Activated CD8-positive, alpha-beta memory T cell treated with anti-CD3 and anti-CD28 coated beads, Interleukin-2, amount 10 ng/mL, durations not matched to agents 7 days and 5 days (primary cell): Measurements from ENCODE around the gene LIM2. TPM values are rescaled to one million over a fixed set of nuclear protein-coding genes. Genes with fewer than 3 reads are reported as not detected.

Experiments
- ATAC-seq: fragments of 150-1000 bp; cut with Tn5 transposase; one replicate; pipeline ENCODE4 v1.10.0; 2021; ENCODE audit warnings: moderate library complexity
- CTCF ChIA-PET: fragments of 350-600 bp; sonication (Branson Sonifier 250); formaldehyde crosslinking; loops from one replicate; lab custom pipeline; 2021; ENCODE audit warnings: antibody characterized with exemption; lab: Charles Lee
- DNase-seq: peaks from one replicate; pipeline ENCODE4 v3.0.0-alpha.2; 2020
- H3K27ac Mint-ChIP-seq: one replicate; pipeline ENCODE4 v1.8.0; 2021; ENCODE audit warnings: mild to moderate bottlenecking, mixed read lengths
- H3K27me3 Mint-ChIP-seq: one replicate; pipeline ENCODE4 v1.8.0; 2021; ENCODE audit warnings: mixed read lengths
- H3K36me3 Mint-ChIP-seq: one replicate; pipeline ENCODE4 v1.8.0; 2021; ENCODE audit warnings: mild to moderate bottlenecking, mixed read lengths
- H3K4me1 Mint-ChIP-seq: one replicate; pipeline ENCODE4 v1.8.0; 2021; ENCODE audit warnings: mixed read lengths
- H3K4me3 Mint-ChIP-seq: one replicate; pipeline ENCODE4 v1.8.0; 2021; ENCODE audit warnings: mild to moderate bottlenecking, moderate library complexity, mixed read lengths
- H3K9me3 Mint-ChIP-seq: one replicate; pipeline ENCODE4 v1.8.0; 2022; ENCODE audit warnings: low read depth, mixed read lengths
- total RNA-seq, 2 experiments: library from RNA; stranded (reverse); gene quantifications; one replicate each; pipeline ENCODE4 v1.2.3, GENCODE V29; 2021

Gene LIM2
- total RNA-seq, 2 experiments from 2014 or later, result 0.23 TPM; not detected in 1

- ATAC-seq (peak; percentile 0), DNase-seq (peak; percentile 79)
- H3K4me3 Mint-ChIP-seq, result peak within 1 kb of the TSS; percentile 97
- CTCF ChIA-PET, result interaction anchor here (0.6 to 7.9 kb wide), 8 partner anchors 9 to 269 kb away, joined by 3 to 97 read pairs (median 4); no protein-coding TSS in a partner anchor
- peak within 1 kb of the TSS; percentile 98 for H3K27ac Mint-ChIP-seq
- H3K4me1 Mint-ChIP-seq, result peaks cover 43% of the 10 kb centered on the region
- H3K27me3 Mint-ChIP-seq, result no peaks in the 10 kb centered on the region
- H3K36me3 Mint-ChIP-seq, result peaks cover 30% of the 10 kb centered on the region
- no peaks in the 10 kb centered on the region for H3K9me3 Mint-ChIP-seq
These were observed 19.1 kb downstream of the LIM2 start, which contains the start of gene CLDND2 for GRCh38 chr19:51368366-51369282. TSS of gene CLDND2 (minus strand) at chr19:51369003. CDS start at chr19:51368577, 426 bp downstream.

- Mint-ChIP-seq H3K4me3 (peak overlapping the region; percentile 97), H3K36me3 (peaks cover 32% of the 10 kb centered on the region), H3K4me1 (peaks cover 42% of the 10 kb centered on the region), H3K9me3 (no peaks in the 10 kb centered on the region), H3K27ac (peak overlapping the region; percentile 98), H3K27me3 (no peaks in the 10 kb centered on the region)
- DNase-seq, result peak; percentile 100
- ATAC-seq, result peak; percentile 76
- CTCF ChIA-PET, result interaction anchor here (0.6 to 7.9 kb wide), 10 partner anchors 8 to 270 kb away, joined by 3 to 97 read pairs (median 4); no protein-coding TSS in a partner anchor
These were observed 20.0 kb downstream of the LIM2 start for GRCh38 chr19:51367565-51368365.

- Mint-ChIP-seq H3K36me3 (peaks cover 30% of the 10 kb centered on the region), H3K4me1 (peaks cover 46% of the 10 kb centered on the region), H3K9me3 (no peaks in the 10 kb centered on the region), H3K27me3 (no peaks in the 10 kb centered on the region), H3K27ac (peak overlapping the region; percentile 98), H3K4me3 (peak overlapping the region; percentile 97)
- ATAC-seq (no peak), DNase-seq (no peak)
- CTCF ChIA-PET, result interaction anchor here (0.7 to 7.9 kb wide), 6 partner anchors 9 to 72 kb away, joined by 3 to 97 read pairs (median 4); no protein-coding TSS in a partner anchor
These were observed 20.6 kb downstream of the LIM2 start for GRCh38 chr19:51367255-51367564.

- peaks cover 26% of the 10 kb centered on the region for H3K36me3 Mint-ChIP-seq
- no peaks in the 10 kb centered on the region for H3K27me3 Mint-ChIP-seq
- peak overlapping the region; percentile 97 for H3K4me3 Mint-ChIP-seq
- H3K9me3 Mint-ChIP-seq, result no peaks in the 10 kb centered on the region
- DNase-seq (peak; percentile 98), ATAC-seq (peak; percentile 57)
- peaks cover 51% of the 10 kb centered on the region for H3K4me1 Mint-ChIP-seq
- CTCF ChIA-PET, result interaction anchor here (0.9 to 7.9 kb wide), 8 partner anchors 12 to 75 kb away, joined by 3 to 97 read pairs (median 4); no protein-coding TSS in a partner anchor
- H3K27ac Mint-ChIP-seq, result peak overlapping the region; percentile 98
These were observed 21.2 kb downstream of the LIM2 start for GRCh38 chr19:51366389-51367254.

- CTCF ChIA-PET, result interaction anchor here (0.7 to 1.9 kb wide), 8 partner anchors 9 to 76 kb away, joined by 3 to 14 read pairs (median 4); no protein-coding TSS in a partner anchor
- Mint-ChIP-seq H3K9me3 (no peaks in the 10 kb centered on the region), H3K27me3 (no peaks in the 10 kb centered on the region), H3K27ac (peak within 1 kb of the TSS; percentile 98), H3K4me1 (peaks cover 54% of the 10 kb centered on the region), H3K4me3 (peak within 1 kb of the TSS; percentile 97), H3K36me3 (peaks cover 20% of the 10 kb centered on the region)
- ATAC-seq (no peak), DNase-seq (no peak)
These were observed 21.8 kb downstream of the LIM2 start, which contains the start of gene ETFB for GRCh38 chr19:51365965-51366388. TSS of gene ETFB (minus strand) at chr19:51366388. CDS start at chr19:51366326, 62 bp downstream.

GRCh38 chr19:51365211-51365964, 22.4 kb downstream of the LIM2 start:
- H3K36me3 Mint-ChIP-seq, result peaks cover 14% of the 10 kb centered on the region
- CTCF ChIA-PET, result interaction anchor here (0.7 to 1.9 kb wide), 8 partner anchors 9 to 76 kb away, joined by 3 to 14 read pairs (median 4); no protein-coding TSS in a partner anchor
- H3K27ac Mint-ChIP-seq, result peak overlapping the region; percentile 98
- ATAC-seq, result no peak
- peaks cover 58% of the 10 kb centered on the region for H3K4me1 Mint-ChIP-seq
- H3K4me3 Mint-ChIP-seq, result peak overlapping the region; percentile 97
- H3K27me3 Mint-ChIP-seq, result no peaks in the 10 kb centered on the region
- H3K9me3 Mint-ChIP-seq, result no peaks in the 10 kb centered on the region
- DNase-seq, result peak; percentile 51

- H3K27me3 Mint-ChIP-seq, result no peaks in the 10 kb centered on the region
- CTCF ChIA-PET, result interaction anchor here (0.8 to 1.9 kb wide), 2 partner anchors 25 to 60 kb away, joined by 3 to 14 read pairs; no protein-coding TSS in a partner anchor
- ATAC-seq (no peak), DNase-seq (no peak)
- H3K27ac Mint-ChIP-seq, result peak overlapping the region; percentile 41
- peaks cover 11% of the 10 kb centered on the region for H3K36me3 Mint-ChIP-seq
- H3K4me1 Mint-ChIP-seq, result peaks cover 58% of the 10 kb centered on the region
- H3K9me3 Mint-ChIP-seq, result no peaks in the 10 kb centered on the region
- H3K4me3 Mint-ChIP-seq, result peak overlapping the region; percentile 38
These were observed 23.3 kb downstream of the LIM2 start for GRCh38 chr19:51364200-51365106.

- Mint-ChIP-seq H3K9me3 (no peaks in the 10 kb centered on the region), H3K4me1 (peaks cover 54% of the 10 kb centered on the region), H3K36me3 (peaks cover 15% of the 10 kb centered on the region), H3K4me3 (no peak overlapping the region), H3K27me3 (no peaks in the 10 kb centered on the region), H3K27ac (no peak overlapping the region)
- CTCF ChIA-PET, result interaction anchor here (0.7 to 2.7 kb wide), 5 partner anchors 33 to 201 kb away, joined by 3 to 7 read pairs (median 3); no protein-coding TSS in a partner anchor
- no peak for DNase-seq
- no peak for ATAC-seq
These were observed 26.5 kb downstream of the LIM2 start for GRCh38 chr19:51361239-51361638.

- no peak overlapping the region for H3K4me3 Mint-ChIP-seq
- CTCF ChIA-PET, result interaction anchor here (0.7 to 1.6 kb wide), 5 partner anchors 9 to 156 kb away, joined by 3 to 4 read pairs (median 3); partner anchors contain the start of gene CLDND2
These were observed 28.5 kb downstream of the LIM2 start for GRCh38 chr19:51359294-51359693.

GRCh38 chr19:51357952-51358351, 29.8 kb downstream of the LIM2 start:
- Mint-ChIP-seq H3K36me3 (peaks cover 17% of the 10 kb centered on the region), H3K4me3 (no peak overlapping the region), H3K9me3 (no peaks in the 10 kb centered on the region), H3K4me1 (peaks cover 39% of the 10 kb centered on the region), H3K27me3 (no peaks in the 10 kb centered on the region), H3K27ac (no peak overlapping the region)
- CTCF ChIA-PET, result interaction anchor here (0.6 to 1.5 kb wide), 3 partner anchors 10 to 56 kb away, joined by 3 to 4 read pairs (median 4); no protein-coding TSS in a partner anchor
- DNase-seq, result no peak
- no peak for ATAC-seq

More at GRCh38 chr19:51359294-51359693, 28.5 kb downstream of the LIM2 start:
- DNase-seq (no peak), ATAC-seq (no peak)
- peaks cover 51% of the 10 kb centered on the region for H3K4me1 Mint-ChIP-seq
- no peak overlapping the region for H3K27ac Mint-ChIP-seq
- no peaks in the 10 kb centered on the region for H3K9me3 Mint-ChIP-seq
- no peaks in the 10 kb centered on the region for H3K27me3 Mint-ChIP-seq
- H3K36me3 Mint-ChIP-seq, result peaks cover 18% of the 10 kb centered on the region
